A549 (cell line): ENCODE data around the gene BCL2L13. TPM values are rescaled to one million over a fixed set of nuclear protein-coding genes. Genes with fewer than 3 reads are reported as not detected.

Experiments used
- ATAC-seq, 2 experiments: fragments of 200-7000 bp in 1 of 2; fragments of >200 bp in 1 of 2; cut with Nextera tagmentation in 1 of 2; cut with Tn5 transposase in 1 of 2; 3 replicates each; pipeline versions ENCODE4 v1.8.0 to v1.9.1; 2018 to 2020; ENCODE audit warnings: mild to moderate bottlenecking in 1 of 2, moderate library complexity in 1 of 2
- CTCF ChIA-PET: fragments of 300-600 bp; sonication (Branson Sonifier 250); formaldehyde crosslinking; extraction: SDS; loops from one replicate; lab custom pipeline; 2021; ENCODE audit warnings: antibody characterized with exemption, inconsistent platforms; lab: Yijun Ruan, JAX
- POLR2A ChIA-PET: fragments of 350-600 bp; formaldehyde crosslinking; extraction: SDS; loops from one replicate; lab custom pipeline; 2021; ENCODE audit warnings: antibody characterized with exemption, inconsistent platforms; lab: Yijun Ruan, JAX
- DNase-seq, 2 experiments: peaks; one replicate each; pipeline versions ENCODE4 v3.0.0 to v3.0.0-alpha.2; 2011 to 2016; ENCODE audit warnings: low read depth in 1 of 2, low spot score in 1 of 2
- FAIRE-seq: peaks from 2 replicates; lab custom pipeline; 2011; peaks lifted over from hg19 to GRCh38; lab: Jason Lieb, UNC
- H3K27ac ChIP-seq, 2 experiments: fragments of >200 bp; sonication (Bioruptor Twin); formaldehyde crosslinking; 3 replicates each; pipeline ENCODE4 v1.5.1; 2016 to 2017
- H3K4me1 ChIP-seq: fragments of >200 bp; sonication (Bioruptor Twin); formaldehyde crosslinking; 3 replicates; pipeline ENCODE4 v1.6.1; 2016
- H3K4me2 ChIP-seq: fragments of >200 bp; sonication (Bioruptor Twin); formaldehyde crosslinking; 3 replicates; pipeline ENCODE4 v1.6.1; 2016
- H3K4me3 ChIP-seq: fragments of >200 bp; sonication (Bioruptor Twin); formaldehyde crosslinking; 3 replicates; pipeline ENCODE4 v1.5.1; 2016
- H3K9me3 ChIP-seq: fragments of >200 bp; sonication (Bioruptor Twin); formaldehyde crosslinking; 3 replicates; pipeline ENCODE4 v1.6.1; 2016
- BHLHE40 ChIP-seq: IDR thresholded peaks from 2 replicates; pipeline ENCODE4 v1.6.1; 2012; ENCODE audit warnings: low read depth, low read length, inconsistent platforms
- CBX2 ChIP-seq: fragments of 200-600 bp; sonication (generic); IDR thresholded peaks from 2 replicates; pipeline ENCODE4 v1.6.1; 2016; ENCODE audit warnings: low read depth, mild to moderate bottlenecking, borderline replicate concordance
- CEBPB ChIP-seq, 2 experiments: fragments of >200 bp in 1 of 2; sonication (Bioruptor Twin) in 1 of 2; formaldehyde crosslinking in 1 of 2; IDR thresholded peaks; 2 replicates each; pipeline ENCODE4 v1.6.1; 2012 to 2016
- CHD2 ChIP-seq: fragments of 150-350 bp; IDR thresholded peaks from 2 replicates; pipeline ENCODE4 v1.6.1; 2014; ENCODE audit warnings: low read length; ENCODE audit not compliant: partially characterized antibody
- EHF ChIP-seq: fragments of 250-450 bp; sonication (Bioruptor Pico); IDR thresholded peaks from 2 replicates; pipeline ENCODE4 v1.5.0; 2020; ENCODE audit warnings: mild to moderate bottlenecking
- EP300 ChIP-seq, 2 experiments: fragments of >200 bp; sonication (Bioruptor Twin); formaldehyde crosslinking; IDR thresholded peaks; 2 replicates in 1 of 2; 3 replicates in 1 of 2; pipeline ENCODE4 v1.6.1; 2016 to 2017
- GATA3 ChIP-seq: IDR thresholded peaks from 2 replicates; pipeline ENCODE4 v1.6.1; 2012; ENCODE audit warnings: borderline replicate concordance
- HDAC2 ChIP-seq: fragments of 200-600 bp; sonication (generic); IDR thresholded peaks from 2 replicates; pipeline ENCODE4 v1.6.1; 2016
- HOXA7 ChIP-seq: fragments of 250-450 bp; sonication (Bioruptor Pico); IDR thresholded peaks from 2 replicates; pipeline ENCODE4 v1.5.0; 2020; ENCODE audit warnings: mild to moderate bottlenecking, moderate library complexity
- HOXB13 ChIP-seq: fragments of 250-450 bp; sonication (Bioruptor Pico); IDR thresholded peaks from 2 replicates; pipeline ENCODE4 v1.5.0; 2020; ENCODE audit warnings: low read depth, mild to moderate bottlenecking, moderate library complexity
- JUN ChIP-seq, 2 experiments: fragments of >200 bp; sonication (Bioruptor Twin); formaldehyde crosslinking; IDR thresholded peaks; 2 replicates in 1 of 2; 3 replicates in 1 of 2; pipeline ENCODE4 v1.6.1; 2016 to 2017
- JUNB ChIP-seq: fragments of >200 bp; sonication (Bioruptor Twin); formaldehyde crosslinking; IDR thresholded peaks from 2 replicates; pipeline ENCODE4 v1.6.1; 2016
- KDM5A ChIP-seq: fragments of 200-600 bp; sonication (generic); IDR thresholded peaks from 2 replicates; pipeline ENCODE4 v1.6.1; 2016; ENCODE audit warnings: antibody characterized with exemption, mild to moderate bottlenecking
- MAZ ChIP-seq: fragments of 150-350 bp; IDR thresholded peaks from 2 replicates; pipeline ENCODE4 v1.6.1; 2014; ENCODE audit warnings: antibody characterized with exemption, low read depth, low read length, borderline replicate concordance
- MYC ChIP-seq: IDR thresholded peaks from 2 replicates; pipeline ENCODE4 v1.6.1; 2012; ENCODE audit warnings: mild to moderate bottlenecking, inconsistent platforms, low read length, improper control_type of control experiment, borderline replicate concordance
- NFE2L2 ChIP-seq: fragments of 150-350 bp; conservative IDR thresholded peaks from 2 replicates; pipeline ENCODE4 v1.6.1; 2014; ENCODE audit warnings: low read length
- PHF8 ChIP-seq: fragments of 200-600 bp; sonication (generic); IDR thresholded peaks from 2 replicates; pipeline ENCODE4 v1.6.1; 2016; ENCODE audit warnings: low read depth, mild to moderate bottlenecking, antibody characterized with exemption, moderate library complexity, borderline replicate concordance
- POLR2A ChIP-seq: IDR thresholded peaks from 2 replicates; pipeline ENCODE4 v1.6.1; 2012; ENCODE audit warnings: mild to moderate bottlenecking, low read length
- RARB ChIP-seq: fragments of 250-450 bp; sonication (Bioruptor Pico); IDR thresholded peaks from 2 replicates; pipeline ENCODE4 v1.8.0; 2021; ENCODE audit warnings: mild to moderate bottlenecking, moderate library complexity
- RCOR1 ChIP-seq: fragments of 150-350 bp; IDR thresholded peaks from 2 replicates; pipeline ENCODE4 v1.6.1; 2014; ENCODE audit warnings: antibody characterized with exemption, low read length, low read depth
- RFX5 ChIP-seq: fragments of 450-650 bp; IDR thresholded peaks from 2 replicates; pipeline ENCODE4 v1.7.1; 2014; ENCODE audit warnings: antibody characterized with exemption, mild to moderate bottlenecking, moderate library complexity
- SMC3 ChIP-seq: fragments of >200 bp; sonication (Bioruptor Twin); formaldehyde crosslinking; IDR thresholded peaks from 3 replicates; pipeline ENCODE4 v1.6.1; 2018; ENCODE audit warnings: inconsistent platforms
- SREBF2 ChIP-seq: fragments of 450-650 bp; IDR thresholded peaks from 2 replicates; pipeline ENCODE4 v1.6.1; 2014; ENCODE audit warnings: mild to moderate bottlenecking, moderate library complexity
- TP53 ChIP-seq: fragments of 250-450 bp; sonication (Bioruptor Pico); IDR thresholded peaks from 2 replicates; pipeline ENCODE4 v1.5.0; 2021; ENCODE audit warnings: mild to moderate bottlenecking, moderate library complexity
- ZFP36 ChIP-seq: fragments of 450-650 bp; IDR thresholded peaks from 2 replicates; pipeline ENCODE4 v1.6.1; 2014; ENCODE audit warnings: borderline replicate concordance; ENCODE audit not compliant: partially characterized antibody
- ZNF302 ChIP-seq: fragments of 250-450 bp; sonication (Bioruptor Pico); IDR thresholded peaks from 2 replicates; pipeline ENCODE4 v1.9.0; 2021; ENCODE audit warnings: inconsistent platforms, mild to moderate bottlenecking, moderate library complexity
- ZSCAN20 ChIP-seq: fragments of 250-450 bp; sonication (Bioruptor Pico); IDR thresholded peaks from 2 replicates; pipeline ENCODE4 v1.8.0; 2022; ENCODE audit warnings: mild to moderate bottlenecking, moderate library complexity
- WGBS: methylation state at CpG from one replicate; pipeline ENCODE4 v1.1.6; 2017; ENCODE audit errors: missing lambda C conversion rate; 5-methylcytosine and 5-hydroxymethylcytosine counted together
- polyA plus RNA-seq, 4 experiments: library from polyadenylated mRNA; depleted of rRNA in 3 of 4; stranded (reverse); fragments of >200 nt; fragmentation: RNase III in 1 of 4; extraction: RNeasy Plus Mini Kit Qiagen cat#74134 plus additional on column Dnase treatment in 1 of 4; gene quantifications; 2 replicates in 3 of 4; 3 replicates in 1 of 4; pipeline ENCODE4 v1.2.3, GENCODE V29; 2011 to 2017
- TF ChIP-seq, protein P1 (sequence below): IDR thresholded peaks from 2 replicates; pipeline ENCODE4 v1.6.1; 2012; ENCODE audit warnings: low read depth, borderline replicate concordance
- TF ChIP-seq, protein P2 (sequence below): fragments of 250-450 bp; sonication (Bioruptor Pico); IDR thresholded peaks from 2 replicates; pipeline ENCODE4 v1.5.0; 2020; ENCODE audit warnings: low read depth, mild to moderate bottlenecking, moderate library complexity
- TF ChIP-seq, protein P3 (sequence below): fragments of >200 bp; sonication (Bioruptor Twin); formaldehyde crosslinking; IDR thresholded peaks from 2 replicates; pipeline ENCODE4 v1.6.1; 2016
- TF ChIP-seq, protein P4 (sequence below): fragments of >200 bp; sonication (Bioruptor Twin); formaldehyde crosslinking; IDR thresholded peaks from 3 replicates; pipeline ENCODE4 v1.6.1; 2016
- TF ChIP-seq, protein P5 (sequence below): fragments of 200-600 bp; sonication (generic); IDR thresholded peaks from 2 replicates; pipeline ENCODE4 v1.6.1; 2016; ENCODE audit warnings: antibody characterized with exemption, mild to moderate bottlenecking, moderate library complexity
- TF ChIP-seq, protein P6 (sequence below): fragments of >200 bp; sonication (Bioruptor Twin); formaldehyde crosslinking; IDR thresholded peaks from 3 replicates; pipeline ENCODE4 v1.5.1; 2016

The BCL2L13 gene
- polyA plus RNA-seq, 2 of the 4 experiments (the other 2 are of a cell fraction), result 36.9 to 44.9 TPM

DNA sequence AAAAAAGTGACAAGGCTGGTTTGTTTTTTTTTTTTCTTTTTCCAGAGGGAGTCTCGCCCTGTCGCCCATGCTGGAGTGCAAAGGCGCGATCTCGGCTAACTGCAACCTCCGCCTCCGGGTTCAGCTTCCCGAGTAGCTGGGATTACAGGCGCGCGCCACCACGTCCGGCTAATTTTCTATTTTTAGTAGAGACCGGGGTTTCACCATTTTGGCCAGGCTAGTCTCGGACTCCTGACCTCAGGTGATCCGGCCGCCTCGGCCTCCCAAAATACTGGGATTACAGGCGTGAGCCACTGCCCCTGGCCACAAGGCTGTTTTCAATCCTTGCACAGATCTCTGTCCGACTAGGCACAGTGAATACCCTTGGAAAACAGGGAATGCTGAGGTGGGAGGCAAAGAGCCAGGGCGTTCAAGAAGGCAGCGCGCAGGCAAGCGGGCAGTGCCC lies 10.6 kb upstream of the BCL2L13 start (continued):
- TF ChIP-seq, protein P1, sequence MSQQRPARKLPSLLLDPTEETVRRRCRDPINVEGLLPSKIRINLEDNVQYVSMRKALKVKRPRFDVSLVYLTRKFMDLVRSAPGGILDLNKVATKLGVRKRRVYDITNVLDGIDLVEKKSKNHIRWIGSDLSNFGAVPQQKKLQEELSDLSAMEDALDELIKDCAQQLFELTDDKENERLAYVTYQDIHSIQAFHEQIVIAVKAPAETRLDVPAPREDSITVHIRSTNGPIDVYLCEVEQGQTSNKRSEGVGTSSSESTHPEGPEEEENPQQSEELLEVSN, result no peak

DNA sequence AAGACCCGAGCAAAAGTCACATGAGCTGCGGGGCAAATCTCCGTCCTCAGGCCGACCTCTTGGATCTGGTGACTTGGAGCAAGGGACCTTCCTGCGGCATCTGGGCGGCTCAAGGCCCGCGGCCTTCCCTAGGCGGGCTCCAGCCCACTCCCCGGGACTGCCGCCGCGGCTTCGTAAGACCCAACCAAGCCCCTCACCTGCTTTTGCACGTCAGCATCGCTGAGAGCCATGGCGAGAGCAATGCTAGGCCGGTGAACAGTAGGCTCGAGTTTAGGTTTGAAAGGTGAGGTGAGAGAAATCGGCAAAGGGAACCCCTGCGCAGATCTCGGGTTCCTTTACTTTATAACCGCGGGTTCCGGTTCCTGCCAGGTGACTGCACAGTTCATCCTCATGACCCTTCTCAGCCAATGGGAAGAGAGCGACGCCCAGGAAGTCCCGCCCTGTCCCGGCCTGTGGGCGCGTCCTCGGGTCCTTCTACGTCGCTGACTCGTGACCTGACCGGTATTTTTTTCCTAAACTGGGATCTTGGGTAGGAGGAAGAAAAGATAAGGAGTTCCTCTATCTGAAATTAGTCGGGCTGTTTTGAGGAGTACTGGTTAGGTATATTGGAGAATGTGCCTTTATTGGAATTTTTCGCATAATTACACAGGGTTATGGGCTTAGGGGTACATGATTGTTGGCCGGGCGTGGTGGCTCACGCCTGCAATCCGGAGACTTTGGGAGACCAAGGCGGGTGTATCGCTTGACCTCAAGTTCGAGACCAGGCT lies 10.0 kb upstream of the BCL2L13 start, which contains the start of gene ATP6V1E1:
ATP6V1E1 (minus strand) TSS at position 344 of the 767 bp plus-strand sequence; CDS start at position 230, 114 bp downstream.
- ChIA-PET CTCF (no interaction called here), POLR2A (no interaction called here)
- peak; percentile 85 to 94 for DNase-seq
- Histone ChIP-seq H3K27ac (peak within 1 kb of the TSS; percentile 90 to 97), H3K9me3 (no peaks in the 10 kb centered on the region), H3K4me3 (peak within 1 kb of the TSS; percentile 96), H3K4me1 (peaks cover 13% of the 10 kb centered on the region), H3K4me2 (peak within 1 kb of the TSS; percentile 86)
- FAIRE-seq, result no peak
- peak; percentile 100 for ATAC-seq
- 2% methylated on average over 31 of the region's 45 CpGs for WGBS
- TF ChIP-seq ZSCAN20 (CRISPR knock-in tag), result no peak
- TF ChIP-seq, protein P2, sequence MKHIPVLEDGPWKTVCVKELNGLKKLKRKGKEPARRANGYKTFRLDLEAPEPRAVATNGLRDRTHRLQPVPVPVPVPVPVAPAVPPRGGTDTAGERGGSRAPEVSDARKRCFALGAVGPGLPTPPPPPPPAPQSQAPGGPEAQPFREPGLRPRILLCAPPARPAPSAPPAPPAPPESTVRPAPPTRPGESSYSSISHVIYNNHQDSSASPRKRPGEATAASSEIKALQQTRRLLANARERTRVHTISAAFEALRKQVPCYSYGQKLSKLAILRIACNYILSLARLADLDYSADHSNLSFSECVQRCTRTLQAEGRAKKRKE, result no peak
- no peak for TF ChIP-seq EHF (CRISPR knock-in tag)
- TF ChIP-seq GATA3, result no peak
- TF ChIP-seq SREBF2, result no peak
- TF ChIP-seq, protein P3, sequence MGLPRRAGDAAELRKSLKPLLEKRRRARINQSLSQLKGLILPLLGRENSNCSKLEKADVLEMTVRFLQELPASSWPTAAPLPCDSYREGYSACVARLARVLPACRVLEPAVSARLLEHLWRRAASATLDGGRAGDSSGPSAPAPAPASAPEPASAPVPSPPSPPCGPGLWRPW, result no peak
- TF ChIP-seq, protein P4, sequence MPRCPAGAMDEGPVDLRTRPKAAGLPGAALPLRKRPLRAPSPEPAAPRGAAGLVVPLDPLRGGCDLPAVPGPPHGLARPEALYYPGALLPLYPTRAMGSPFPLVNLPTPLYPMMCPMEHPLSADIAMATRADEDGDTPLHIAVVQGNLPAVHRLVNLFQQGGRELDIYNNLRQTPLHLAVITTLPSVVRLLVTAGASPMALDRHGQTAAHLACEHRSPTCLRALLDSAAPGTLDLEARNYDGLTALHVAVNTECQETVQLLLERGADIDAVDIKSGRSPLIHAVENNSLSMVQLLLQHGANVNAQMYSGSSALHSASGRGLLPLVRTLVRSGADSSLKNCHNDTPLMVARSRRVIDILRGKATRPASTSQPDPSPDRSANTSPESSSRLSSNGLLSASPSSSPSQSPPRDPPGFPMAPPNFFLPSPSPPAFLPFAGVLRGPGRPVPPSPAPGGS, result no peak
- no peak for TF ChIP-seq TP53 (CRISPR knock-in tag)
- TF ChIP-seq, protein P5, sequence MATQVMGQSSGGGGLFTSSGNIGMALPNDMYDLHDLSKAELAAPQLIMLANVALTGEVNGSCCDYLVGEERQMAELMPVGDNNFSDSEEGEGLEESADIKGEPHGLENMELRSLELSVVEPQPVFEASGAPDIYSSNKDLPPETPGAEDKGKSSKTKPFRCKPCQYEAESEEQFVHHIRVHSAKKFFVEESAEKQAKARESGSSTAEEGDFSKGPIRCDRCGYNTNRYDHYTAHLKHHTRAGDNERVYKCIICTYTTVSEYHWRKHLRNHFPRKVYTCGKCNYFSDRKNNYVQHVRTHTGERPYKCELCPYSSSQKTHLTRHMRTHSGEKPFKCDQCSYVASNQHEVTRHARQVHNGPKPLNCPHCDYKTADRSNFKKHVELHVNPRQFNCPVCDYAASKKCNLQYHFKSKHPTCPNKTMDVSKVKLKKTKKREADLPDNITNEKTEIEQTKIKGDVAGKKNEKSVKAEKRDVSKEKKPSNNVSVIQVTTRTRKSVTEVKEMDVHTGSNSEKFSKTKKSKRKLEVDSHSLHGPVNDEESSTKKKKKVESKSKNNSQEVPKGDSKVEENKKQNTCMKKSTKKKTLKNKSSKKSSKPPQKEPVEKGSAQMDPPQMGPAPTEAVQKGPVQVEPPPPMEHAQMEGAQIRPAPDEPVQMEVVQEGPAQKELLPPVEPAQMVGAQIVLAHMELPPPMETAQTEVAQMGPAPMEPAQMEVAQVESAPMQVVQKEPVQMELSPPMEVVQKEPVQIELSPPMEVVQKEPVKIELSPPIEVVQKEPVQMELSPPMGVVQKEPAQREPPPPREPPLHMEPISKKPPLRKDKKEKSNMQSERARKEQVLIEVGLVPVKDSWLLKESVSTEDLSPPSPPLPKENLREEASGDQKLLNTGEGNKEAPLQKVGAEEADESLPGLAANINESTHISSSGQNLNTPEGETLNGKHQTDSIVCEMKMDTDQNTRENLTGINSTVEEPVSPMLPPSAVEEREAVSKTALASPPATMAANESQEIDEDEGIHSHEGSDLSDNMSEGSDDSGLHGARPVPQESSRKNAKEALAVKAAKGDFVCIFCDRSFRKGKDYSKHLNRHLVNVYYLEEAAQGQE, result no peak
- no peak for TF ChIP-seq RCOR1
- no peak for TF ChIP-seq HOXB13 (CRISPR knock-in tag)
- TF ChIP-seq HOXA7 (CRISPR knock-in tag), result no peak
- no peak for TF ChIP-seq MAZ
- TF ChIP-seq CHD2, result no peak
- no peak for TF ChIP-seq CBX2
- no peak for TF ChIP-seq NFE2L2
- TF ChIP-seq PHF8, result peak; percentile 60; the same call in 1 of the 2 replicates
- 0 out of 2 replicates have a peak, but pooled peaks have one; percentile 35 for TF ChIP-seq MYC
- no peak for TF ChIP-seq RARB (CRISPR knock-in tag)
- TF ChIP-seq POLR2A, result peak; percentile 51
- TF ChIP-seq KDM5A, result peak; percentile 78
- TF ChIP-seq SMC3, result no peak
- TF ChIP-seq EP300 (IDR thresholded peaks at IDR 0.05), result no peak
- no peak for TF ChIP-seq ZFP36
- TF ChIP-seq JUNB, result no peak
- TF ChIP-seq ZNF302 (CRISPR knock-in tag), result no peak
- TF ChIP-seq, protein P6, sequence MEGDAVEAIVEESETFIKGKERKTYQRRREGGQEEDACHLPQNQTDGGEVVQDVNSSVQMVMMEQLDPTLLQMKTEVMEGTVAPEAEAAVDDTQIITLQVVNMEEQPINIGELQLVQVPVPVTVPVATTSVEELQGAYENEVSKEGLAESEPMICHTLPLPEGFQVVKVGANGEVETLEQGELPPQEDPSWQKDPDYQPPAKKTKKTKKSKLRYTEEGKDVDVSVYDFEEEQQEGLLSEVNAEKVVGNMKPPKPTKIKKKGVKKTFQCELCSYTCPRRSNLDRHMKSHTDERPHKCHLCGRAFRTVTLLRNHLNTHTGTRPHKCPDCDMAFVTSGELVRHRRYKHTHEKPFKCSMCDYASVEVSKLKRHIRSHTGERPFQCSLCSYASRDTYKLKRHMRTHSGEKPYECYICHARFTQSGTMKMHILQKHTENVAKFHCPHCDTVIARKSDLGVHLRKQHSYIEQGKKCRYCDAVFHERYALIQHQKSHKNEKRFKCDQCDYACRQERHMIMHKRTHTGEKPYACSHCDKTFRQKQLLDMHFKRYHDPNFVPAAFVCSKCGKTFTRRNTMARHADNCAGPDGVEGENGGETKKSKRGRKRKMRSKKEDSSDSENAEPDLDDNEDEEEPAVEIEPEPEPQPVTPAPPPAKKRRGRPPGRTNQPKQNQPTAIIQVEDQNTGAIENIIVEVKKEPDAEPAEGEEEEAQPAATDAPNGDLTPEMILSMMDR, result no peak
- TF ChIP-seq RFX5, result no peak
- TF ChIP-seq HDAC2, result no peak
- TF ChIP-seq JUN (IDR thresholded peaks at IDR 0.05), result peak in 1 of 2 experiments; percentile 67; a peak in 2 of 5 replicates
- TF ChIP-seq BHLHE40, result no peak
- TF ChIP-seq CEBPB (IDR thresholded peaks at IDR 0.05), result no peak
